Fibroblast of lung (primary cell): ENCODE data around the gene EPS8L2.

Experiments
- CTCF ChIP-seq, 2 donors: IDR thresholded peaks in 1 of 2; conservative IDR thresholded peaks in 1 of 2; 1 replicate in 1 of 2; 2 replicates in 1 of 2; pipeline ENCODE4 v1.5.1; 2011 to 2012; ENCODE audit warnings: low read length in 2 of 2, control low read depth in 1 of 2, inconsistent platforms in 1 of 2, low read depth in 1 of 2, mild to moderate bottlenecking in 1 of 2
- EZH2 ChIP-seq: IDR thresholded peaks from 2 replicates; pipeline ENCODE4 v1.5.1; 2012; ENCODE audit warnings: low read length, control low read depth, mild to moderate bottlenecking; ENCODE audit errors: missing control alignments

GRCh38 chr11:727281-727701 is 21.3 kb downstream of the EPS8L2 start:
- TF ChIP-seq CTCF (conservative IDR thresholded peaks at IDR 0.05 in 1 of 2, IDR thresholded peaks at IDR 0.05 in 1 of 2; ENCODE audit: low read depth in 1 of 2, low read length in 2 of 2), result no peak
- no peak for TF ChIP-seq EZH2
